ENCODE results near the gene DNAAF1.

DNAAF1 gene

DNA sequence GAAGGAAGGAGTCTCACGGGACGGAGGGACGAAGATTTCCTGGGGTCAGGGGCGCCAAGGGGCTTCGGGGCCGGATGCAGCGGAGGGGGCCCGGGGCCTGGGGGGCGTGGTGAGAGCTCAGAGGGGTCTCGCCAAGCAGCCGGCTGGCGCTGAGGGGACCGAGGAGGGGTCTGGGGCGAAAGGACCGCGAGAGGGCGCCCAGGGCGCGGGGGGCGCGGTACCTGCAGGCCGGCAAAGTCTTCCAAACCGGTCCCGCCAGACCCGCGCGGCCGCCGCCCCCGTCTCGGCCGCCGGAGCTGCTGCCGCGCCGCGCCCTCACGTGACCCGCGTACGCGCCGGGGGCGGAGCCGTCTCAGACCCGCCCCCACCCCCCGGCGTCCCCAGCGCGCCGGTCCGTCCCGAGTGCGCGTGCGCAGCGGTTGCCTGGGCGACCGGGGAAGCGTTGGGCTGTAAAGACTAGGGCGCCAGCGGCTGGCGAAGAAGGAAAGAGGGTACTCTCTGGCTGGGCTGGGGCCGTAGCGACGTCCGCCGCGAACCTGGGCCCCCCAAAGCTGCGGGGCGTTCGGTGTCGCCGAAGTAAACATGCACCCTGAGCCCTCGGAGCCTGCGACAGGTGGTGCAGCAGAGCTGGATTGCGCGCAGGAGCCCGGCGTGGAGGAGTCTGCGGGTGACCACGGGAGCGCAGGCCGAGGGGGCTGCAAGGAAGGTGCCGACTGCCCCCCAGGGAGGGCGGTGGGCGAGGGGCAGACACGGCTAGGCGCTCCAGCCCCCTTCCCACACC lies at the start of gene DNAAF1, which contains the start of gene HSDL1:
DNAAF1 (plus strand) TSS at position 450 of the 781 bp plus-strand sequence; CDS start at position 583, 133 bp downstream.
HSDL1 (minus strand) TSS at position 319 of the 781 bp plus-strand sequence. CDS start 13,856 bp downstream, outside the sequence.
- peak; percentile 85 for DNase-seq (ENCODE audit: low read depth)
- H3K4me3 ChIP-seq (replicated peaks; ENCODE audit: low read depth, low read length) = peak within 1 kb of the TSS; percentile 86
- TF ChIP-seq, protein P1, sequence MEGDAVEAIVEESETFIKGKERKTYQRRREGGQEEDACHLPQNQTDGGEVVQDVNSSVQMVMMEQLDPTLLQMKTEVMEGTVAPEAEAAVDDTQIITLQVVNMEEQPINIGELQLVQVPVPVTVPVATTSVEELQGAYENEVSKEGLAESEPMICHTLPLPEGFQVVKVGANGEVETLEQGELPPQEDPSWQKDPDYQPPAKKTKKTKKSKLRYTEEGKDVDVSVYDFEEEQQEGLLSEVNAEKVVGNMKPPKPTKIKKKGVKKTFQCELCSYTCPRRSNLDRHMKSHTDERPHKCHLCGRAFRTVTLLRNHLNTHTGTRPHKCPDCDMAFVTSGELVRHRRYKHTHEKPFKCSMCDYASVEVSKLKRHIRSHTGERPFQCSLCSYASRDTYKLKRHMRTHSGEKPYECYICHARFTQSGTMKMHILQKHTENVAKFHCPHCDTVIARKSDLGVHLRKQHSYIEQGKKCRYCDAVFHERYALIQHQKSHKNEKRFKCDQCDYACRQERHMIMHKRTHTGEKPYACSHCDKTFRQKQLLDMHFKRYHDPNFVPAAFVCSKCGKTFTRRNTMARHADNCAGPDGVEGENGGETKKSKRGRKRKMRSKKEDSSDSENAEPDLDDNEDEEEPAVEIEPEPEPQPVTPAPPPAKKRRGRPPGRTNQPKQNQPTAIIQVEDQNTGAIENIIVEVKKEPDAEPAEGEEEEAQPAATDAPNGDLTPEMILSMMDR (IDR thresholded peaks at IDR 0.05; ENCODE audit: low read length, missing control alignments) = no peak

DNA sequence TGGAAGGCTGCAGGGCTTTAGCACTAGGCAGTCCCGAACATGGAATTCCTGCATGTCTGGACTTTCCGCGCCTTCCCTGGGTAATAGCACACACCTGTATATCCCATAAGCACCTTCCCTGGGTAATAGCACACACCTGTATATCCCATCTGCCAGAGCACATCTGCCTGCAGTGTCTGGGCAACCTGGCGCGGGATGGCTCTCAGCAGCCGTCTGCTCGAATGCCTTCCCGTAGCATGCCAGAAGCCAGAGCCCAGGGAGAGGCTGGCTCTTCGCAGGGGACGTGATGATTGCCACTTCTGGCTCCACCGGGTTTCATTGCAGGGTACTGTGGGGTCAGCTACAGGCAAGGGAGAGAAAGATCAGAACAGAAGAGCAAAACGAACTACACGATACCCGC lies 49.6 kb upstream of the DNAAF1 start:
- no peak overlapping the region for H3K4me3 ChIP-seq (replicated peaks; ENCODE audit: low read depth, low read length)
- TF ChIP-seq, protein P1 (IDR thresholded peaks at IDR 0.05; ENCODE audit: low read length, missing control alignments) = no peak
- no peak for DNase-seq (ENCODE audit: low read depth)

DNA sequence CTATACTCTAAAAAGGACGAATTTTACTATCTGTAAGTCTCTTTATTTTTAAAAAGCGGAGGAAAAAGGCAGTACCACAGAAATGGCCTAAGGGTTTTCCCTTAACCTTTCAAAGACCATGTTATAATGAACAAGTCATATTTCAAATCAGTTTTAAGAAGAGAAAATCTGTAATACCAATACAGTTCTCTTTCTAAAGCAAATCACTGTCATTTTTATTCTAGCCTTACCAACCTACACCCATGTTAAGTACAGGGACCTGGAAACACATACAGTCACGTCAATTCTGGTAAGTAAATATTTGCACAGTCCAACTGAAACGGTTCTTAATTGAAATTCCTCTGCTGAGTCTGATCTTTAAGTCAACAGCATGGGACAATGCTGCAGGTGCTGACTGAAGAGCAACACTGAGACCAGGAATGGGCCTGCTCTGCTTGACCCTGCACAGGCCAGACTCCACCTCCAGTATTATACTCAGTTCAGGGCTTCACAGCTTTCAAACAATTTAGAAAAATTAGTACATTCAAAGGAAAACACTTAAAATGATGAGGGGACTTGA lies 48.6 kb upstream of the DNAAF1 start:
- no peak overlapping the region for H3K4me3 ChIP-seq (replicated peaks; ENCODE audit: low read depth, low read length)
- no peak for DNase-seq (ENCODE audit: low read depth)
- TF ChIP-seq, protein P1 (IDR thresholded peaks at IDR 0.05; ENCODE audit: low read length, missing control alignments) = no peak

DNA sequence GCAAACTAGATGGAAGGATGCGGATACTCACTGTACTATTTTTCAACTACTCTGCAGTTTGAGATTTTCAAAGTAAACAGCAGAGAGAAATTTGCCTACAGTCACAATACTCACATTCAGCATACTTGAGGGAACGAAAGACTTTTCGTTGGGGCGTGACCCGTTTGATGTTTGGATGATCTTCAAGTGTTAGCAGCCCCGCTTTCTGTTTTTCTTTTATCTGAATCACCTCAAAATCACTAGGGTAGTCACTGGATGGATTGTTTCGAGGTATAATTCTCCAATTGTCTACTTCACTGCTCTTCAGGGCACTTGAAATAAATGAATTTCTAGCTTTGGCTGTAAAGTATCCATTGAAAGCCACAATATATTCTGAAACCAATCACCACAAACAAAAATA lies 46.2 kb upstream of the DNAAF1 start:
- TF ChIP-seq, protein P1 (IDR thresholded peaks at IDR 0.05; ENCODE audit: low read length, missing control alignments) = no peak
- no peak for DNase-seq (ENCODE audit: low read depth)
- no peak overlapping the region for H3K4me3 ChIP-seq (replicated peaks; ENCODE audit: low read depth, low read length)

DNA sequence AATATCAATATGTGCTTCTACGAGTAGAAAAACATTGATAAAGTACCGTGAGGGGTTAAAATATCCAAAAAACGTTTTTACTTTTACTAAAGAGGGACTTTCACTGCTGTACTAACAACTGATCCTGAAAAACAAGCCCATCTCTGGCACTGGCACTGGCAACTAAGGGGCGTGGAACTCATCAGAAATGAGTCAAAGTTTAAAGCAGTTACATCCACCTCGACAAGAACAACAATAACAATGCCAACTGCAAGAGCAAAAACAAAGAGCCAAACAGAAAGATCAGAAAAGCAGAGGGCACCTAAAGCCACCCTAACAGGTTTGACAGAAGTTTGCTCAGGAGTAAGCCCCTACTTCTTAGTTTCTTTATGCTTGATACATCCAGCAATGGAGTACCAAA lies 41.4 kb upstream of the DNAAF1 start:
- H3K4me3 ChIP-seq (replicated peaks; ENCODE audit: low read depth, low read length) = no peak overlapping the region
- TF ChIP-seq, protein P1 (IDR thresholded peaks at IDR 0.05; ENCODE audit: low read length, missing control alignments) = no peak
- DNase-seq (ENCODE audit: low read depth) = no peak

DNA sequence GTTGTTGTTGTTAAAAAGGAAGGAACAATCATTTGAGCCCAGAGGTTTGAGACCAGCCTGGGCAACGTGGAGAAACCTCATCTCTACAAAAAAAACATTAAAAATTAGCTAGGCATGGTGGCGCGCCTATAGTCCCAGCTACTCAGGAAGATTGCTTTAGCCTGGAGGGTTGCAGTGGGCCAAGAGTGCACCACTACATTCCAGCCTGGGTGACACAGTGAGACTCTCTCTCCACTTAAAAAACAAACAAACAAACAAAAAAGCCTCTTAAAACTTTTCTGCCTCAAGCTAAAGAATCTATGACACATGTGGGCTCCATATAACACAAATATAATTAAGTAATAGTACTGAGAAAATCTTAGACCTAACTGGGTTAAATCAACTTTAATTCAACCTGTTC lies 40.9 kb upstream of the DNAAF1 start:
- TF ChIP-seq, protein P1 (IDR thresholded peaks at IDR 0.05; ENCODE audit: low read length, missing control alignments) = no peak
- no peak overlapping the region for H3K4me3 ChIP-seq (replicated peaks; ENCODE audit: low read depth, low read length)
- no peak for DNase-seq (ENCODE audit: low read depth)
